Neuron (in vitro differentiated cells): ENCODE results near the gene STX5.
"Not testable (repeated sequence)": the region's sequence is repeated elsewhere in the genome, so short reads cannot be mapped to it uniquely, and the experiment has no call there.

Experiments used
- H2AFZ ChIP-seq: one replicate; pipeline ENCODE4 v1.6.1; 2013; ENCODE audit warnings: low read depth, mild to moderate bottlenecking, inconsistent platforms, low read length, moderate library complexity
- H3K27me3 ChIP-seq: one replicate; pipeline ENCODE4 v1.6.1; 2013; ENCODE audit warnings: low read length; ENCODE audit not compliant: insufficient read depth
- H3K36me3 ChIP-seq: one replicate; pipeline ENCODE4 v1.6.1; 2013; ENCODE audit warnings: low read length; ENCODE audit not compliant: insufficient read depth
- H3K4me1 ChIP-seq: one replicate; pipeline ENCODE4 v1.6.1; 2013; ENCODE audit warnings: low read length; ENCODE audit not compliant: insufficient read depth
- H3K4me3 ChIP-seq: 2 replicates; pipeline ENCODE4 v1.5.1; 2013; ENCODE audit warnings: mild to moderate bottlenecking, low read length, moderate library complexity
- H3K9me3 ChIP-seq: one replicate; pipeline ENCODE4 v1.6.1; 2013; ENCODE audit warnings: low read length

STX5 gene

DNA sequence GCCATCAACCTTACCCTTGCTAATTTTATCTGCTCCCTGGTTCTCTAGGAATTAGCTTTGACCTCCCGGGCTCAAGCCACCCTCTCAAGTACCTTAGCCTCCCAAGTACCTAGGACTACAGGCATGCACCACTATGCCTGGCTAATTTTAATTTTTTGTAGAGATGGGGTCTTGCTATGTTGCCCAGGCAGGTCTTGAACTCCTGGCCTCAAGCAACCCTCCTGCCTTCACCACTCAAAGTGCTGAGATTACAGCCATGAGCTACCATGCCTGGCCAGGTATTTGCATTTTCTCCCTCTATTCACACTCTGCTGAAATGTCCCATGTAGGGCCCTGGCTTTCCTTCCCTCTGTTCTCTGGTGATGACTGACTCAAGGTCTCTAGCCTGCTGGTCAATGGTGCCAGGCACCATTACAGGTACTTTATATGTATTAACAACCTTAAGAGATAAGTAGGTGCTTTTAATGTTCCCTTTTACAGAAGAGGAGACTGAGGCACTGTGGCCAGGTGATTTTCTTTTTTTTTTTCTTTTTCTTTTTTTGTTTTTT lies 16.0 kb upstream of the STX5 start:
- H3K4me1 ChIP-seq, result peaks cover 2% of the 10 kb centered on the region
- peaks cover 12% of the 10 kb centered on the region for H3K36me3 ChIP-seq
- no peaks in the 10 kb centered on the region for H3K9me3 ChIP-seq
- no peak overlapping the region for H3K4me3 ChIP-seq
- no peaks in the 10 kb centered on the region for H3K27me3 ChIP-seq
- no peak overlapping the region for H2AFZ ChIP-seq

DNA sequence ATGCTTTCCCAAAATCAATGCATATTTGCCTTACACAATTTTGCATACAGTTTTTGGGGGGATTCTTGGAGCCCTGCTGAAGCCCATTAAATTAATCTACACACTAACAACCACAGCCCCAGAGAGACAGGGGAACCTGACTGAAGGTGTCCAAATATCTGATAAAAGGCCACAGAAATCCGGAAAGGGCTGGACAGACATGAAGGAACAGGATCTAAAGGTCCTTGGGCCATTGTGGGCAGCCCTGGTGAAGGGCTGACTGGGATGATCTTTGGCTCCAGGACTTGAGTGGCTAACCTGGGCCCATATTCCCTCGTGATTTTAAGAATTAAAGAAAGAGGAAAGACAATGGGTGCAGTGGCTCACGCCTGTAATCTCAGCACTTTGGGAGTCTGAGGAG lies 14.3 kb upstream of the STX5 start:
- H3K36me3 ChIP-seq, result no peaks in the 10 kb centered on the region
- H3K4me1 ChIP-seq, result peaks cover 8% of the 10 kb centered on the region
- no peak overlapping the region for H3K4me3 ChIP-seq
- H2AFZ ChIP-seq, result no peak overlapping the region
- no peaks in the 10 kb centered on the region for H3K9me3 ChIP-seq
- no peaks in the 10 kb centered on the region for H3K27me3 ChIP-seq

DNA sequence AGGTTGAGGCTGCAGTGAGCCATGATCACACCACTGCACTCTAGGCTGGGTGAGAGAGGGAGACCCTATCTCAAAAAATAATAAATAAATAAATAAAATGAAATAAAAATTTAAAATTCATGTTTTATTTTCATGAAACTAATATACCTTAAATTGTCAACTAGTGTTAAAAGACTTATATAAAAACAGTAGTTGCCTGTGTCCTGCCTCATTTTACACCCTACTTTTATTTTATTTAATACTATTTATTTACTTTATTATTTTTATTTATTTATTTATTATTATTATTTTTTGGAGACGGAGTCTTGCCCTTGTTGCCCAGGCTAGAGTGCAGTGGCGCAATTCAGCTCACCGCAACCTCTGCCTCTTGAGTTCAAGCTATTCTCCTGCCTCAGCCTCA lies 12.3 kb upstream of the STX5 start:
- Histone ChIP-seq H3K4me3 (no peak overlapping the region), H3K36me3 (no peaks in the 10 kb centered on the region), H3K4me1 (peaks cover 11% of the 10 kb centered on the region), H2AFZ (no peak overlapping the region), H3K27me3 (no peaks in the 10 kb centered on the region), H3K9me3 (no peaks in the 10 kb centered on the region)

DNA sequence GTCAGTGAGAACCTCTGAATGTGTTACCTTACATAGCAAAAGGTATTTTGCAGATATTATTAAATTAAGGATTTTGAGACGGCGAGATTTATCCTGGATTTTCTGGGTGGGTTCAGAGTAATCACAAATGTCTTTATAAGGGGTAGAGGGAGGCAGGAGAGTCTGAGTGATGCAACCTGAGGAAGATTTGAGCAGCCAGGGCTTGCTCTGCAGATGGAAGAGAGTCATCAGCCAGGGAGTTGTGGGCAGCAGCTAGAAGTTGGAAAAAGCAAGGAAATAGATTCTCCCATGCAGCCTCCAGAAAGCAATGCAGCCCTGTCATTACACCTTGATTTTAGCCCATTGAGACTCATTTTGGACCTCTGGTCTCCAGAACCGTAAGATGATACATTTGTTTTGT lies 11.6 kb upstream of the STX5 start:
- Histone ChIP-seq H3K4me3 (no peak overlapping the region), H3K27me3 (no peaks in the 10 kb centered on the region), H3K9me3 (no peaks in the 10 kb centered on the region), H2AFZ (no peak overlapping the region), H3K36me3 (no peaks in the 10 kb centered on the region), H3K4me1 (peaks cover 18% of the 10 kb centered on the region)

DNA sequence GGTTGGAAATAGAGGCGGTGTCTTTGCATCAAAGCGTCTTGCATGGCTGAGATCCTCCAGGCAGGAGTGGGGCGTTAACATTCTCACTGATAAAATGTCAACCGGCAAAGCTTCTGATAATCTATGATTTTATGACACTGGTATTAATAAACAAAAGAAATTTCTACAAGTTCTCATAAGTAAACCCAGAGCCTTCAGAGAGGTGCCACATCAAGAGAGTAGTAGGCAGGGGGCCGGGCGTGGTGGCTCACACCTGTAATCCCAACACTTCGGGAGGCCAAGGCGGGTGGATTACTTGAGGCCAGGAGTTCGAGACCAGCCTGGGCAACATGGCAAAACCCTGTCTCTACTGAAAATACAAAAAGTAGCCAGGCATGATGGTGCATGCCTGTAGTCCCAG lies 11.0 kb upstream of the STX5 start:
- not testable (repeated sequence) for H2AFZ ChIP-seq, H3K27me3 ChIP-seq, H3K36me3 ChIP-seq, H3K9me3 ChIP-seq
- H3K4me3 ChIP-seq, result peak overlapping the region; percentile 52
- peaks cover 18% of the 10 kb centered on the region for H3K4me1 ChIP-seq

DNA sequence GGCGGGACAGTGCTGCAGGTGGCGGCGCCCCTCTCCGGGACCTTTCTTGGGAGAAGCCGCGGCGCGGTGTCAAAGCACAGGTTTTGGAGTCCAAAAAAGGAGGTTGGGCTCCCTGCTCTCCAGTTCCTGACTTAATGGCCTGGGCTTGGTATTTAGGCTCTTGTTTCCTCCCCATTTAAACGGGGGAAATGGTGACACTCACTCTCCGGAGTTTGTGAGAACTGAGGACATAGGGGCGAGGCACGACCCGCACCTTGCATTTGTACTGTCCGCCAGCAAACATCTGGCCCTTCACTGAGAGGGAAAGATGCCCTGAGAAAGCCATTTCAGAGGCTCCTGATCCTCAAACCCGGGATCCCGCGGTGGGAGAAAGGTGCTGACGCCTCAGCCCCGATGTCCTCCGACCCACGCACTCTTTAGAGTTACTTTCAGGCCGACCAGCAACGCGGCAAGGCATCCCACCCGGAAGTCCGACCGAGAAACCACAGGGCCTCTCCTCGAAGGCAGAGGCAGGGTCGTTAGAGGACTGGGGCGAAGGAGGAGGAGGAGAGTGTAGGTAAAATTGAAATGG lies 10.4 kb upstream of the STX5 start:
- H3K4me3 ChIP-seq, result peak overlapping the region; percentile 52
- H3K36me3 ChIP-seq, result peaks cover 7% of the 10 kb centered on the region
- no peaks in the 10 kb centered on the region for H3K9me3 ChIP-seq
- H3K27me3 ChIP-seq, result no peaks in the 10 kb centered on the region
- peak overlapping the region; percentile 64 for H2AFZ ChIP-seq
- H3K4me1 ChIP-seq, result peaks cover 18% of the 10 kb centered on the region

DNA sequence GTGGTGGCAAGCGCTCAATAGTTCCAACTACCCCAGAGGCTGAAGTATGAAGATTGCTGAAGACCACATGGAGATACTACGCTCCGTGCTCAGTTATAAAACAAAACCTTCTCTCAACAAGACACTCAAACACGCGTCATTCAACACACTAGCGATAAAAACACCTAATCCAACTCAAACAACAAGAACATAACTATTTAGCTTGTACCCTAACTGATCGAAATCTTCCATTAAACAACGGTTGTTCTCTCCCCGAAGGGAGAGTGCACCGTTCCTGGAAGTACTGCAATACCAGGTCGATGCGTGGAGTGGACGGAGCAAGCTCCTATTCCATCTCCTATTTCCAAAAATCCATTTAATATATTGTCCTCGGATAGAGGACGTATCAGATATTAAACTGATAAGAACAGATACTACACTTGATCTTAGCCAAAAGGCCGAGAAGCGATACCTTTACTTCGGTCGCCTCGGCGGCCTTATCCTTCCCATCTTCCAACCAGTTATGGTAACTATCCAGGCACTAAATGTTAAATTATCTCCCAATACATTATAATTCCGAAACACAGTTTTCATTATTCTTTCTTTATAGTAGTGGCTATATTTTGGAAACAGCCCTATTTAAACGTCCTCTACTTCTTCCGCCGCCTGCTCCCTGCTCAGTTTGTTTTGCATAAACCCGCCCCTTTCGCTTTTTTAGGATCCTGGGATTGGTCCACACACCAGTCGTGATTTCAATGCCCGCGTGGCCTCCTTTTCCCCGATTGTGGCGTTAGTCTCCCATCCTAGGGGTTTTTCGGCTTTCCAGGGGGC lies 9.7 kb upstream of the STX5 start:
- Histone ChIP-seq H3K4me3 (peak overlapping the region; percentile 52), H3K27me3 (no peaks in the 10 kb centered on the region), H2AFZ (peak overlapping the region; percentile 64), H3K36me3 (peaks cover 7% of the 10 kb centered on the region), H3K9me3 (no peaks in the 10 kb centered on the region), H3K4me1 (peaks cover 18% of the 10 kb centered on the region)

DNA sequence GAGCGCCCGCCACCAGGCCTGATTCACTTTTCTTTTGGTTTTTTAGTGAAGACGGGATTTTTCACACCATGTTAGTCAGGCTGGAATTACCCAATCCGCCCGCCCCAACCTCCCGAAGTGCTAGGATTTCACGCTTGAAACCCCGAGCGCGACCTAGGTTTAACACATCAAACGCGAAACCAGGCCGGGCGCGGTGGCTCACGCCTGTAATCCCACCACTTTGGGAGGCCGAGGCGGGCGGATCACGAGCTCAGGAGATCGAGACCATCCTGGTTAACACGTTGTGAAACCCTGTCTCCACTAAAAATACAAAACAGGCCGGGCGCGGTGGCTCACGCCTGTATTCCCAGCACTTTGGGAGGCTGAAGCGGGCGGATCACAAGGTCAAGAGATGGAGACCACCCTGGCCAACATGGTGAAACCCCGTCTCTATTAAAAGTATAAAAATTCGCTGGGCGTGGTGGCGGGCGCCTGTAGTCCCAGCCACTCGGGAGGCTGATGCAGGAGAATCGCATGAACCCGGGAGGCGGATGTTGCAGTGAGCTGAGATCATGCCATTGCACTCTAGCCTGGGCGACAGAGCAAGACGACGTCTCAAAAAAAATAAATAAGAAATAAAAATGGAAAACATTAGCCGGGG lies 9.0 kb upstream of the STX5 start:
- not testable (repeated sequence) for H3K27me3 ChIP-seq, H3K9me3 ChIP-seq
- Histone ChIP-seq H3K4me3 (peak overlapping the region; percentile 81), H3K36me3 (peaks cover 12% of the 10 kb centered on the region), H2AFZ (peak overlapping the region; percentile 32), H3K4me1 (peaks cover 18% of the 10 kb centered on the region)

DNA sequence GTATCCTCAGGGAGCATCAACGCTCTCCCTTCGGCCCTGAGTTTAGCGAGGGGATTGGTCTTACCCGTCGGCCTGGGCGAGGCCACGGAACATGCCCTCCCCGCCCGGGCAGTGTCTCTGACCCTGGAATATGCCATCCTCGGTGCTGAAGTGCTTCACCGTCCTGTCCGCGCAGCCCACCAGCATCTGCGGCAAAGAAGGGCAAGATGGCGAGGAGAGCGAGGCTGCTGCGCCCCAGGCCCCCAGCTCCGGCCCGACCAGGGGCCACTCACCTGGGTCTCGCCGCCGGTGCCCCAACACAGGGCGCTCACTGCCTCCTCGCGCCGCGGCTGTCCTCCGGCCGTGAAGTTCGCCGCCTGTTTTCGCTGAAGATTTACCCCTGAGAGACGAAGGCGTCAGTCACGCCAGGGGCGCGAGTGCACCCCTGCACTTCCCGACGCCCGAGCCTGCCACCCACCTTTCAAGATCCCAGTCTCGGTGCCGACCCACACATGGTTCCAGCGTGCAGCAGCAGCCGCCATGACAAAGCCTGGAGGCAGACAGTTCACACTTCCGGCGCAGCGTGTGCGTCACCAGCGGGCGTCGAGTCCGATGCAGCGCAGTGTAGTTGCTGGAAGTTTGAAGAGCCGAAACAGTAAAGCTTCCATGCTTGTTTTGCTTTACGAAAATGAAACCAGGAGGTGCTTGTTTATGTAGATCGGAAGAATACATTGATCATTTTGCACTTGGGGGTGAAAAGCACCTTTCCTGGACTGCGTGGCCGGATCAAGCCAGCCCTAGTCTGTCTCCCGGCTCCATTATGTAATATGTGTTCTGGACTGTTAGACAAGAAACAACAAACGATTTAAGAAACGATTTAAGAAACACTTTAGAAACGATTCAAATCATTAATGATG lies 7.4 kb upstream of the STX5 start, which contains the start of gene WDR74:
Gene WDR74 (minus strand): TSS at position 541 of the 896 bp plus-strand sequence. CDS start 20 bp downstream, at position 521.
- H3K36me3 ChIP-seq, result peaks cover 27% of the 10 kb centered on the region
- H3K4me1 ChIP-seq, result peaks cover 18% of the 10 kb centered on the region
- H3K27me3 ChIP-seq, result no peaks in the 10 kb centered on the region
- H2AFZ ChIP-seq, result peak within 1 kb of the TSS; percentile 32
- peak within 1 kb of the TSS; percentile 81 for H3K4me3 ChIP-seq
- no peaks in the 10 kb centered on the region for H3K9me3 ChIP-seq

DNA sequence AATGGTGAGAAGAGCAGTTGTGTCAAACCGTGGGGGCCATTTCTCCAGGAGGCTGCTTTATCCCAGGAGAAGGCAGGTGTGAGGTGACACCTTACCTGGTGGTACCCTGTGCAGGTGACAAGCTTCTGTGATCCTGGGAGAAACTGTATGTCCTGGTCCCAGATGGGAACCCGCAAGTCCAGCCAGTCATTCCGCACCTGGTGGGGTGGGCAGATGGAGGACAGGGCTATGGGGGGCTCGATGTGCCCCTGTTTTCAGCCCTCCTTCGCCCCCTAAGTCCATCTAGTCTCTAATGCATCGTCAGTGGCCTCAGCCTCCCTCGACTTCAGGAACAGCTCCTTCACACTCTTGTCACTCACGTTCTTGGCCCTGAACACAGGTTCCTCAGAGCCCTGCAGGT lies 3.5 kb upstream of the STX5 start:
- peaks cover 38% of the 10 kb centered on the region for H3K36me3 ChIP-seq
- H2AFZ ChIP-seq, result no peak overlapping the region
- no peaks in the 10 kb centered on the region for H3K27me3 ChIP-seq

DNA sequence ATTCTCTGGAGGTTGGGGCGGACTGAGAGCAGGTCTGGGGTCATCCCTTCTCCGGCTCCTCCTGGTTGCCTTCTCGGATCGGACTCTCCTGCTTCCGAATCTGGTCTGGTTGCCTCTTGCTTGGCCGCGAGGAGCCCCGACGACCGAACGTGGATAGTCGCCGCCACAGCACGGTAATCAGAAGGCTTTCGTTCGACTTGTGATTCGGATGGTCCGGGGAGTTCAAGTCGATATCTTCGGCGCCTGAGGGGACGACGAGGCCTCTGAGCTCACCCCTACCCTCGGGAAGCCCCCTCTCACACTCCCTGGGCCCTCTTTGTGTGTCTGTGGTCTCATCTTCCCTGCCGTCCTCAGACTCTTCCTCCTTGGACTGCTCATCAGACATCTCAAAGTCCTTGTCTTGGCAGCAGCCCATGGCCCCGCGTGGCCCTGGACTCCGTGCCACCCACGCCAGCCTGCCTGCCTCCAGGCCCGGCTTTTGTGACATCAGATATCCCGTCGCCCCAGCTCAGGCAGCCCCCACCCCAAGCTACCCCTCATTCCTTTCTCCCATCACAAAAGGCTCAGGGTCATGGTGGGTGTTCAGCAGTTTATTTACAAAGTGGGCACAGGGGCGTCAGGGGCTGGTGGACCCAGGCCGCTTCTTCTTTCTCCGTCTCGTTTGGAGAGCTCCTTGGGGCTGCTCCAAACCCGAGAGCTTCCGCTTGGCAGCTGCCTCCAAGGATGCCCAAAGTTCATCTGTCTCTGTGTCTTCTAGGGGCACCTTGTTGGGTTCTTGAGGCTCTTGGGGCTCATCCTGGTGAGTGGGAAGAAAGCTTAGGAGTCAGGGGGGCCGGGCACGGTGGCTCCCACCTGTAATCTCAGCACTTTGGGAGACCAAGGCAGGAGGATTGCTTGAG lies 734 bp upstream of the STX5 start, which contains the start of gene TEX54:
Gene TEX54 (minus strand): TSS at position 506 of the 899 bp plus-strand sequence.
- Histone ChIP-seq H3K9me3 (no peaks in the 10 kb centered on the region), H3K4me1 (peaks cover 18% of the 10 kb centered on the region)

More for the DNA sequence above, 3.5 kb upstream of the STX5 start:
- H3K9me3 ChIP-seq, result no peaks in the 10 kb centered on the region
- H3K4me1 ChIP-seq, result peaks cover 22% of the 10 kb centered on the region
- no peak overlapping the region for H3K4me3 ChIP-seq

More for the DNA sequence above, 734 bp upstream of the STX5 start, which contains the start of gene TEX54:
- H3K27me3 ChIP-seq, result no peaks in the 10 kb centered on the region
- H2AFZ ChIP-seq, result peak within 1 kb of the TSS; percentile 84
- H3K4me3 ChIP-seq, result peak within 1 kb of the TSS; percentile 81
- peaks cover 38% of the 10 kb centered on the region for H3K36me3 ChIP-seq
